GM12878 (cell line): ENCODE data around the gene PKMYT1.

Experiments used
- ASH2L ChIP-seq: fragments of 300-600, 200-600 bp; sonication (generic); IDR thresholded peaks from 2 replicates; pipeline ENCODE4 v1.6.1; 2017; ENCODE audit warnings: low read depth, mild to moderate bottlenecking, borderline replicate concordance
- ATF7 ChIP-seq: fragments of 450-650 bp; IDR thresholded peaks from 2 replicates; pipeline ENCODE4 v1.6.1; 2016; ENCODE audit warnings: low read depth, mild to moderate bottlenecking
- EGR1 ChIP-seq, 2 experiments: IDR thresholded peaks; 1 replicate in 1 of 2; 2 replicates in 1 of 2; pipeline ENCODE4 v1.6.1; 2011 to 2012; ENCODE audit warnings: low read depth in 2 of 2, low read length in 2 of 2, borderline replicate concordance in 1 of 2, mild to moderate bottlenecking in 1 of 2, moderate library complexity in 1 of 2
- GABPA ChIP-seq: IDR thresholded peaks from 2 replicates; pipeline ENCODE4 v1.6.1; 2014; ENCODE audit warnings: antibody characterized with exemption, low read depth, mild to moderate bottlenecking, inconsistent platforms
- GATAD2B ChIP-seq: fragments of 450-650 bp; conservative IDR thresholded peaks from 2 replicates; pipeline ENCODE4 v1.6.1; 2017; ENCODE audit warnings: low read depth, mild to moderate bottlenecking, moderate library complexity
- KLF5 ChIP-seq: fragments of 450-650 bp; IDR thresholded peaks from 2 replicates; pipeline ENCODE4 v1.6.1; 2014; ENCODE audit warnings: mild to moderate bottlenecking; ENCODE audit not compliant: partially characterized antibody
- POLR2A ChIP-seq: IDR thresholded peaks from 2 replicates; pipeline ENCODE4 v1.6.1; 2011; ENCODE audit warnings: low read depth, mild to moderate bottlenecking, low read length
- RAD21 ChIP-seq: IDR thresholded peaks from 2 replicates; pipeline ENCODE4 v1.6.1; 2011; ENCODE audit warnings: mild to moderate bottlenecking, low read depth, low read length, moderate library complexity; ENCODE audit not compliant: insufficient read depth
- ZZZ3 ChIP-seq: IDR thresholded peaks from 2 replicates; pipeline ENCODE4 v1.6.1; 2011; ENCODE audit warnings: low read depth; ENCODE audit not compliant: control insufficient read depth, insufficient read length
- TF ChIP-seq, protein P1 (sequence below): IDR thresholded peaks from 2 replicates; pipeline ENCODE4 v1.6.1; 2012; ENCODE audit warnings: low read depth, low read length, improper control_type of control experiment
- TF ChIP-seq, protein P2 (sequence below), 3 experiments: IDR thresholded peaks in 2 of 3; conservative IDR thresholded peaks in 1 of 3; 2 replicates each; pipeline ENCODE4 v1.5.1; 2011; ENCODE audit warnings: low read depth in 3 of 3, low read length in 3 of 3, mild to moderate bottlenecking in 3 of 3, control low read depth in 2 of 3, moderate library complexity in 2 of 3, inconsistent platforms in 1 of 3, mixed read lengths in 1 of 3; ENCODE audit not compliant: control insufficient read depth in 2 of 3, insufficient read depth in 1 of 3; ENCODE audit errors: extremely low read depth in 1 of 3

DNA sequence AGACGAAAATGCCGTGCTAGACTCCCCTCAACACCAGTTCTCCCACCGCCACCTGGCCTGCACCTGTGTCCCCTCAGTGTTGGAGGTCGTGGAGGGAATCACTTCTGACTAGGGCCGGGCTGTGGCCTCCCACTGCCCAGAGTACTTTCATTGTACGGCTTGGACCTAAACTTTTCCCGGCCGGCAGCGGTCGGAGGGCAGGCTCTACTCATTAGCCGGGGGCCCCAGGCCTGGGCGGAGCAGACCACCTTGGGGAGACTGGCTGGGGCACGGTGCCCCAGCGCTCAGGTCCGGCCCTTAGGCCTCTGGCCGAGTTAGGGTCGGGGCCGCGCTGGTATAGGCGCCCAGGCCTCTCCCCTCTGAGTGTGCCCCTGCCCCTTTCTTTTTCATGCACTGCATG is 37.1 kb upstream of the PKMYT1 start:
- TF ChIP-seq POLR2A (no peak), GABPA (no peak), ASH2L (no peak), ZZZ3 (no peak), EGR1 (IDR thresholded peaks at IDR 0.05; ENCODE audit: borderline replicate concordance in 1 of 2, low read depth in 2 of 2, low read length in 2 of 2) (no peak), RAD21 (no peak), KLF5 (no peak), GATAD2B (no peak), ATF7 (no peak)
- TF ChIP-seq, protein P1, sequence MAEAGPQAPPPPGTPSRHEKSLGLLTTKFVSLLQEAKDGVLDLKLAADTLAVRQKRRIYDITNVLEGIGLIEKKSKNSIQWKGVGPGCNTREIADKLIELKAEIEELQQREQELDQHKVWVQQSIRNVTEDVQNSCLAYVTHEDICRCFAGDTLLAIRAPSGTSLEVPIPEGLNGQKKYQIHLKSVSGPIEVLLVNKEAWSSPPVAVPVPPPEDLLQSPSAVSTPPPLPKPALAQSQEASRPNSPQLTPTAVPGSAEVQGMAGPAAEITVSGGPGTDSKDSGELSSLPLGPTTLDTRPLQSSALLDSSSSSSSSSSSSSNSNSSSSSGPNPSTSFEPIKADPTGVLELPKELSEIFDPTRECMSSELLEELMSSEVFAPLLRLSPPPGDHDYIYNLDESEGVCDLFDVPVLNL, result no peak
- TF ChIP-seq, protein P2, sequence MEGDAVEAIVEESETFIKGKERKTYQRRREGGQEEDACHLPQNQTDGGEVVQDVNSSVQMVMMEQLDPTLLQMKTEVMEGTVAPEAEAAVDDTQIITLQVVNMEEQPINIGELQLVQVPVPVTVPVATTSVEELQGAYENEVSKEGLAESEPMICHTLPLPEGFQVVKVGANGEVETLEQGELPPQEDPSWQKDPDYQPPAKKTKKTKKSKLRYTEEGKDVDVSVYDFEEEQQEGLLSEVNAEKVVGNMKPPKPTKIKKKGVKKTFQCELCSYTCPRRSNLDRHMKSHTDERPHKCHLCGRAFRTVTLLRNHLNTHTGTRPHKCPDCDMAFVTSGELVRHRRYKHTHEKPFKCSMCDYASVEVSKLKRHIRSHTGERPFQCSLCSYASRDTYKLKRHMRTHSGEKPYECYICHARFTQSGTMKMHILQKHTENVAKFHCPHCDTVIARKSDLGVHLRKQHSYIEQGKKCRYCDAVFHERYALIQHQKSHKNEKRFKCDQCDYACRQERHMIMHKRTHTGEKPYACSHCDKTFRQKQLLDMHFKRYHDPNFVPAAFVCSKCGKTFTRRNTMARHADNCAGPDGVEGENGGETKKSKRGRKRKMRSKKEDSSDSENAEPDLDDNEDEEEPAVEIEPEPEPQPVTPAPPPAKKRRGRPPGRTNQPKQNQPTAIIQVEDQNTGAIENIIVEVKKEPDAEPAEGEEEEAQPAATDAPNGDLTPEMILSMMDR (IDR thresholded peaks at IDR 0.05 in 2 of 3, conservative IDR thresholded peaks at IDR 0.05 in 1 of 3; ENCODE audit: control insufficient read depth in 2 of 3, extremely low read depth in 1 of 3, insufficient read depth in 1 of 3, low read depth in 3 of 3, low read length in 3 of 3), result no peak
